ENCODE data around the gene CTDSPL2. TPM values are rescaled to one million over a fixed set of nuclear protein-coding genes. Genes with fewer than 3 reads are reported as not detected.
"Not testable (repeated sequence)": the region's sequence is repeated elsewhere in the genome, so short reads cannot be mapped to it uniquely, and the experiment has no call there.

Gene CTDSPL2
- total RNA-seq, 4 donors from 2014 or later, result 40.0 to 75.4 (median 50.0) TPM

GRCh38 chr15:44537735-44538240, 110.4 kb downstream of the CTDSPL2 start:
- WGBS, result 7% methylated on average over 12 of the region's 13 CpGs
- TF ChIP-seq EP300 (IDR thresholded peaks at IDR 0.05), result no peak

GRCh38 chr15:44541282-44541958, 114.0 kb downstream of the CTDSPL2 start:
- H3K4me1 ChIP-seq, result peaks cover 44% of the 10 kb centered on the region

More at GRCh38 chr15:44537735-44538240, 110.4 kb downstream of the CTDSPL2 start:
- H3K36me3 ChIP-seq, result peaks cover 10% of the 10 kb centered on the region
- no peaks in the 10 kb centered on the region for H3K27me3 ChIP-seq
- DNase-seq (ENCODE audit: low spot score in 2 of 2), result no peak
- H3K9me3 ChIP-seq, result no peaks in the 10 kb centered on the region
- peak overlapping the region; percentile 98 for H3K4me3 ChIP-seq
- peaks cover 43% of the 10 kb centered on the region for H3K4me1 ChIP-seq
- H3K27ac ChIP-seq, result peak overlapping the region; percentile 99

GRCh38 chr15:44542596-44542995, 115.2 kb downstream of the CTDSPL2 start:
- Histone ChIP-seq H3K9me3 (no peaks in the 10 kb centered on the region), H3K27me3 (no peaks in the 10 kb centered on the region), H3K36me3 (peaks cover 5% of the 10 kb centered on the region), H3K4me1 (peaks cover 45% of the 10 kb centered on the region), H3K4me3 (no peak overlapping the region), H3K27ac (no peak overlapping the region)
- no peak for TF ChIP-seq POLR2A (IDR thresholded peaks at IDR 0.05)
- TF ChIP-seq POLR2AphosphoS5 (IDR thresholded peaks at IDR 0.05), result no peak
- TF ChIP-seq EP300 (IDR thresholded peaks at IDR 0.05), result no peak
- TF ChIP-seq CTCF (IDR thresholded peaks at IDR 0.05), result no peak
- no peak for DNase-seq (ENCODE audit: low spot score in 2 of 2)

More at GRCh38 chr15:44541282-44541958, 114.0 kb downstream of the CTDSPL2 start:
- no peaks in the 10 kb centered on the region for H3K9me3 ChIP-seq
- peaks cover 5% of the 10 kb centered on the region for H3K36me3 ChIP-seq
- no peak overlapping the region for H3K27ac ChIP-seq
- WGBS, result 92% methylated on average over 4 of the region's 4 CpGs
- H3K4me3 ChIP-seq, result no peak overlapping the region
- DNase-seq (ENCODE audit: low spot score in 2 of 2), result no peak
- TF ChIP-seq CTCF (IDR thresholded peaks at IDR 0.05) (no peak), POLR2AphosphoS5 (IDR thresholded peaks at IDR 0.05) (no peak), EP300 (IDR thresholded peaks at IDR 0.05) (no peak), POLR2A (IDR thresholded peaks at IDR 0.05) (no peak)
- no peaks in the 10 kb centered on the region for H3K27me3 ChIP-seq

GRCh38 chr15:44544745-44545144, 117.3 kb downstream of the CTDSPL2 start:
- not testable (repeated sequence) for H3K27ac ChIP-seq

GRCh38 chr15:44545913-44546802, 118.7 kb downstream of the CTDSPL2 start:
- Histone ChIP-seq H3K9me3 (no peaks in the 10 kb centered on the region), H3K36me3 (peaks cover 5% of the 10 kb centered on the region), H3K27me3 (no peaks in the 10 kb centered on the region), H3K4me1 (peaks cover 35% of the 10 kb centered on the region), H3K4me3 (no peak overlapping the region), H3K27ac (no peak overlapping the region)
- WGBS, result 60% methylated on average over 5 of the region's 5 CpGs
- no peak for DNase-seq (ENCODE audit: low spot score in 2 of 2)
- TF ChIP-seq EP300 (IDR thresholded peaks at IDR 0.05), result no peak
- no peak for TF ChIP-seq CTCF (IDR thresholded peaks at IDR 0.05)
- no peak for TF ChIP-seq POLR2A (IDR thresholded peaks at IDR 0.05)
- no peak for TF ChIP-seq POLR2AphosphoS5 (IDR thresholded peaks at IDR 0.05)

More at GRCh38 chr15:44544745-44545144, 117.3 kb downstream of the CTDSPL2 start:
- H3K9me3 ChIP-seq; H3K27me3 ChIP-seq; H3K4me3 ChIP-seq; DNase-seq (ENCODE audit: low spot score in 2 of 2); H3K36me3 ChIP-seq: not testable (repeated sequence)
- WGBS, result 92% methylated on average over 5 of the region's 5 CpGs
- peaks cover 33% of the 10 kb centered on the region for H3K4me1 ChIP-seq

GRCh38 chr15:44549152-44549551, 121.7 kb downstream of the CTDSPL2 start:
- H3K36me3 ChIP-seq, result peaks cover 30% of the 10 kb centered on the region
- not testable (repeated sequence) for DNase-seq (ENCODE audit: low spot score in 2 of 2); H3K27me3 ChIP-seq; H3K9me3 ChIP-seq; H3K4me3 ChIP-seq; H3K27ac ChIP-seq
- 95% methylated on average over 9 of the region's 9 CpGs for WGBS
- H3K4me1 ChIP-seq, result peaks cover 16% of the 10 kb centered on the region

All from suprapubic skin (tissue), 4 donors.